CD1c-positive myeloid dendritic cell (primary cell): ENCODE results near the gene STRN4.

Experiments
- DNase-seq: peaks from one replicate; pipeline ENCODE4 v3.0.0-alpha.2; 2016; ENCODE audit errors: extremely low spot score

Gene STRN4

GRCh38 chr19:46746281-46747057 is at the start of gene STRN4:
Gene STRN4, minus strand, starts transcription at chr19:46746450. Its CDS starts 20 bp downstream, at chr19:46746430.
- peak; percentile 75 for DNase-seq

DNA sequence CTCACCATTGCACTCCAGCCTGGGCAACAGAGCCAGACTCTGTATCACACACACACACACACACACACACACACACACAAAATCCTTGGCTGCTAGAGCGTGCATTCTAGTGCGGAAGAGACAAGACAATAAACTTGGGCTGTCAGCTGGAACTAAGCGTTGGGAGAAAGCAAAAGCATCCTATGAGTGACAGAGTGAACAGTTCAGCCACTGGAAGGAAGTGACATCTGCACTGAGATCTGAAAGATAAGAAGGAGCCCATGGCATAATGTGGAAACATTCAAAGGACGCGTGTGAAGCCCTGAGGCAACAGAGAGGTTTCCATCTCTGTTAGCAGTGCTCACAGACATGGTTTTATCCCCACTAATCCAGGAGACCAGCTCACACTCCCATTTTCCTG is 45.7 kb upstream of the STRN4 start:
- peak; percentile 9 for DNase-seq

GRCh38 chr19:46789371-46789770 is 43.1 kb upstream of the STRN4 start:
- no peak for DNase-seq

DNA sequence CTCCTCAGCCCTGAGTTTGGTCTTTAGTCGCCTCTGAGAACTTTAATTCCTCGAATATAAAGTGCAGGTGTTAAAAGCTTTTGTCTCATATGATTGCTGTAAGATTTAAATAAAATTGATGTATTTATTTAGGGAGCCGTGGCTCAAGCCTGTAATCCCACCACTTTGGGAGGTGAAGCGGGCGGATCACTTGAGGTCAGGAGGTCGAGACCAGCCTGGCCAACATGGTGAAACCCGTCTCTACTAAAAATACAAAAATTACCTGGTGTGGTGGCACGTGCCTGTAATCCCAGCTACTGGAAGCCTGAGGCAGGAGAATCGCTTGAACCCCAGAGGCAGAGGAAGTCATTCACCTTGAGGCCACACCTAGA is 42.7 kb upstream of the STRN4 start:
- DNase-seq, result no peak

DNA sequence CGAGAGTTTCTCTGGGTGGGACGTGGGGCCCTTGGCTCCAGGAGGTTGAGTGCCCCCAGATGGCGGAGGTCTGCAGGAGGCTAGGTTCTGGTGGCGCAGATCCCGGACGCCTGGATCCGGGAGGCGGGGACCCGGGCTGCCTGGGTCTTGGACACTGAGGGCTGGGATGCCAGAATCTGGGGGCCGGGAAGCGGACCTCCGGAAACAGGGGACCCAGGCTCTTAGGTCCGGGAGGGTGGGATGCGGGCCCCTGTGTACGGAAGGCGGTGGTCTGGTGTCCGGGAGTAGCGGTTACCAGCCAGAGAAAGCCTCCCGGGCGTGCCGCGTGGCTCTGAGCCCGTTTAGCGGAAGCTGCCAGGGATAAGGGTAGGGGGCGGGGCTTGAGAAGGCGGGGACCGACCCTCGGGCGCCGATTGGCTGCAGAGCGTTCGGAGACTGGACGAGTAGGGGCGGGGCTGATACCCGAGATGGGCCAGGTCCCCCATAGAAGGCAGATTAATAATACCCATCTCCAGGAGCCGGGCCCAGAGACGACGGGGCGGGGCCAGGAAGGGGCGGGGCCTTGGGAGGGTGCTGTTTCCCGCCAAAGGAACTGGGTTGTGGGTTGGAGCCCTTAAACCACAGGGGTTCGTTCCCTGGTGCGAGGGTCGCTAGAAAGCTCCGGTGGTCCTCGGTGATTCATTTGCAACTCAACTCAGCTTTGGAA is 42.2 kb upstream of the STRN4 start, which contains the start of gene SLC1A5:
Gene SLC1A5, minus strand, starts transcription at position 333 of the 706 bp plus-strand sequence. CDS start 629 bp downstream, outside the sequence.
- peak; percentile 96 for DNase-seq

GRCh38 chr19:46787331-46788261 is 41.3 kb upstream of the STRN4 start:
- peak; percentile 55 for DNase-seq

GRCh38 chr19:46787040-46787330 is 40.7 kb upstream of the STRN4 start:
- DNase-seq, result no peak

- peak; percentile 84 for DNase-seq
Measured at GRCh38 chr19:46786236-46787039, 40.2 kb upstream of the STRN4 start.

DNA sequence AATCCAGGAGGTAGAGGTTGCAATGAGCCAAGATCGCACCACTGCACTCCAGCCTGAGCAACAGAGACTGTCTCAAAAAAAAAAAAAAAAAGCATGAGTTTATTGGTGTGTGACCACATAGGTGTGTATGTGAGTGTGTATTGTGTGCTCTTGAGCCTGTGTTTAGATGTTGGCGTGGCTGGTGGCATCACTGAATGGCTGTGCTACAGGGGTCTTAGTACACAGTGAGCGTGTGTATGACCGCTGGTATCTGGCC is 39.7 kb upstream of the STRN4 start:
- DNase-seq, result no peak

DNA sequence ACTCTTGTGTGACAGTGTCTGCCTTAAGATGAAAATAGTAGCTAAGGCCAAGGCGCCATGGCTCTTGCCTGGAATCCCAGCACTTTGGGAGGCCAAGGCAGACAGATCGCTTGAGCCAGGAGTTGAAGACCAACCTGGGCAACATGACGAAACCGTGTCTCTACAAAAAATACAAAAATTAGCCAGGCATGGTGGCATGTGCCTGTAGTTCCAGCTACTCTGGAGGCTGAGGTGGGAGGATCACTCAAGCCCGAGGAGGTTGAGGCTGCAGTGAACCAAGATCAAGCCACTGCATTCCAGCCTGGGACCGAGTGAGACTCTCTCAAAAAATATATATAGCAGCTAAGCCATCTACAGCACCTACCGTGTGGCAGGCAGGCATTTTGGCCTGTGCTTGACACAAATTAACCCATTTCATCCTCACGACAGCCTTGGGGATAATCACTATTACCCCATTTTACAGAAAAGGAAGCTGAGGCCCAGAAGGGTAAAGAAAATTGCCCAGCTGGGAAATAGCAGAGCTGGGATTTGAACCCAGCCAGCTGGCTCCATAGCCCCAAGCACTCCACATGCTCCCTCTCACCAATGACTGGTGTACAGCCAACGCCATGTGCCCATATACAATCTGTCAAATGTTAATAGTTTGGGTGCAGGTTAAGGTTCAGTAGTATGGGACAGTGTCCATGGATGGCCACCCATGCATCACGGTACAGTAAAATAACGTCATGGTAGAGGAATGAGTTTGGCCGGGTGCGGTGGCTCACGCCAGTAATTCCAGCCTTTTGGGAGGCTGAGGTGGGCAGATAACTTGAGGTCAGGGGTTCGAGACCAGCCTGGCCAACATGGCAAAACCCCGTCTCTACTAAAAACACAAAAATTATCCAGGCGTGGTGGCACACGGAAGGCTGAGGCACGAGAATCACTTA is 39.1 kb upstream of the STRN4 start:
- no peak for DNase-seq

DNA sequence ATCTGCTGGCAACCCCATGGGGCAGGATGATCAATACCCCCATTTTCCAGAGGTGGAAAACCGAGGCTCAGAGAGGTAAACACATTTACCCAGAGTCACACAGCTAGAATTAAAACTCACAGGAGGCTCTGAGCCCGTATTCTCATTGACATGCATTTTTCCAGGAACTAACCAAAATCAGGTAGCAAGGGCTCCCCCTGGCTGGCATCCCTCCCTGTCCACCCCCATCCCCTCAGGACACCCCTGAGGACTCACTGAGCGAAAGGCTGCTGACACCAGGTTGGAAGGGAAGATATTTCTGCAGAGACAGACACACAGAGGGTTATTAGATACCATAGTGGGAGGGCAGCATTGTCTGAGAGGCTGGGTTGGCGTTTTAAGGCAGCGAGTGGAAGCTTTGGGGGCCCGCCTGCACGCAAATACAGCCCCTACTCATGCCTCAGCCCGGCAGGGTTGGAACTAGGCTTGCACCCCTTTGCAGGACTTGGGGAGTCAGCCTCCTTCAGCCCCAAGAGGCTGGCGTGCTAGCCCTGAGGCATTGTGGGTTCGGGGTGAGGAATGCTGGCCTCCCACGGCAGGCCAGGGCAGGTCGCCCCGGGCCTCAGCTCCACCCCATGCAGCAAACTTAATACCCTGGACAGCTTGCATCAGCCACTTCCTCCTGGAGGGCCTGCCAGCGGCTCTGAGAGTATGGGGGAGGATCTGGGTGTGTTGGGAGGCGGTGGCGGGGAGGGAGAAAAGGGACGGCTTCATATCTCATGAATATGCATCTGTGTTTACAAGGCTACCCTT is 38.2 kb upstream of the STRN4 start:
- peak; percentile 86 for DNase-seq

DNA sequence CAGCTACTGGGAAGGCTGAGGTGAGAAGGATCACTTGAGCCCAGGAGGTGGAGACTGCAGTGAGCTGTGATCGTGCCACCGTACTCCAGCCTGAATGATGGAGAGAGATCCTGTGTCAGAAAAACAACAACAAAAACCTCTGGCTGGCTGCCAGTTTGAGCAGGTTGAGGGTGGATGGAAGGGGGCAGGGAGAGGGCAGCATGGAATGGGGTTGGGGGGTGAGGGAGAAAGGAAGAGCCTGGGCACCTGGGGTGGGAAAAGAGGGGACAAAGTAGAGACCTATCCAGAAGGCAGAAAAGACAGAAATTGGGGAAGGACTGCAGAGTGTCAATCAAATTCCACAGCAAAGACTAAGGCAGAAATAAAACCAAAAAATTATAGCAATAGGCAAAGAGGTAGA is 37.4 kb upstream of the STRN4 start:
- DNase-seq, result no peak

- no peak for DNase-seq
Measured at GRCh38 chr19:46782355-46783019, 36.2 kb upstream of the STRN4 start.

GRCh38 chr19:46777956-46778645 is 31.9 kb upstream of the STRN4 start:
- peak; percentile 29 for DNase-seq

- DNase-seq, result no peak
Measured at GRCh38 chr19:46776927-46777911, 31.0 kb upstream of the STRN4 start.

DNA sequence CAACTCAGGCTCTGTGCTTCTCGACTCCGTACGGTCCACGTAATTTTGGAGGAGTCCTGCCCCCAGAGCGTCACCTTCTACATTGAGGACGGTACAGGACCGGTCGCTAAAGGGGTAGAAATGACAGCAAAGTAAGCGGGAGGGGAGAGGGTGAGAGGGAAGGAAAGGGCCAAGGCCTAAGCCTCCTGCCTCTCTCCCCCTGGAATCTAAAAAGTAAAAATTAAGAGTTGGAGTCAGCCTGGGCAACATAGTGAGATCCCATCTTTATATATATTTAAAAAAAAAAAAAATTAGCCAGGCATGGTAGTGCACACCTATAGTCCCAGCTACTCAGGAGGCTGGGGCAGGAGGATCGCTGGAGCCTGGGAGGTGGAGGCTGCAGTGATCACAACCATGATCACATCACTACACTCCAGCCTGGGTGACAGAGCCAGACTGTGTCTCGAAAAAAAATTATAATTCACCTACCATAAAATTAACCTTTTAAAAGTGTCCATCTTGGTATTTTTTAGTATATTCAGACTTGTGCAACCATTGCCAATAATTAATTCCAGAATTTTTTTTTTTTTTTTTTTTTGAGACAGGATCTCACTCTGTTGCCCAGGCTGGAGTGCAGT is 29.5 kb upstream of the STRN4 start:
- DNase-seq, result no peak

- DNase-seq, result no peak
Measured at GRCh38 chr19:46773018-46773399, 26.8 kb upstream of the STRN4 start.
